ENCODE measurements around the gene FGF1. TPM values are rescaled to one million over a fixed set of nuclear protein-coding genes. Genes with fewer than 3 reads are reported as not detected.

The FGF1 gene
- polyA plus RNA-seq, 3 donors from 2014 or later: not detected

GRCh38 chr5:142576303-142576702, 109.6 kb downstream of the FGF1 start:
- Mint-ChIP-seq H3K4me3 (no peak overlapping the region), H3K36me3 (peaks cover 0 to 8% (median 0%) of the 10 kb centered on the region in 3 donors), H3K27me3 (ENCODE audit: low read depth in 3 of 3) (peaks cover 2 to 5% (median 2%) of the 10 kb centered on the region in 3 donors), H3K9me3 (peaks cover 0 to 5% (median 0%) of the 10 kb centered on the region in 6 donors), H3K27ac (no peak overlapping the region), H3K4me1 (peaks cover 9 to 22% of the 10 kb centered on the region in 2 donors)
- no peak for DNase-seq

DNA sequence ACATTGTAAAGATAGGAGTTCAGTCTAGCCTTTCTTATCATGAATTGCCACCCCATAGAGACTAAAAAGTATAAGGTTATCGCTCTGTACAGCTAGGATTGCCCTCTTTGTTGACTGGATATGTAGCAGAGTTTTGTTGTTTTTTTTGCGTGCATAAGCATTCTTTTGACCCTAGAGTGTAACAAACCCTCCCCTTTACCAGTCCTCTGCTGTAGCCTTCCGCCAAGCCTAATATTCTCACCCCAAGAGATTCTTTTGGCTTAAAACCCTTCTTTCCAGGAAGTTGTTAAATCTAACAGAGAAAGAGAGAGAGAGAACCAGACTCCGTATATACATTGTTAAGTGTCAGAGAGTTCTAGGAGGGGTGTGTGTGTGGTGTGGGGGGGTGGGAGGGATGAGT, 113.9 kb downstream of the FGF1 start:
- no peaks in the 10 kb centered on the region for H3K4me1 Mint-ChIP-seq

GRCh38 chr5:142571371-142571770, 114.5 kb downstream of the FGF1 start:
- Mint-ChIP-seq H3K9me3 (no peaks in the 10 kb centered on the region), H3K36me3 (no peaks in the 10 kb centered on the region), H3K27ac (no peak overlapping the region), H3K4me1 (no peaks in the 10 kb centered on the region), H3K4me3 (no peak overlapping the region), H3K27me3 (ENCODE audit: low read depth in 3 of 3) (peaks cover 0 to 3% (median 2%) of the 10 kb centered on the region in 3 donors)
- no peak for DNase-seq

More for the DNA sequence above, 113.9 kb downstream of the FGF1 start:
- Mint-ChIP-seq H3K4me3 (no peak overlapping the region), H3K36me3 (no peaks in the 10 kb centered on the region), H3K9me3 (no peaks in the 10 kb centered on the region), H3K27ac (no peak overlapping the region), H3K27me3 (ENCODE audit: low read depth in 3 of 3) (peaks cover 0 to 5% (median 5%) of the 10 kb centered on the region in 3 donors)
- DNase-seq: no peak

- no peaks in the 10 kb centered on the region for H3K36me3 Mint-ChIP-seq
- H3K27ac Mint-ChIP-seq: no peak overlapping the region
- DNase-seq: no peak
- no peaks in the 10 kb centered on the region for H3K9me3 Mint-ChIP-seq
- H3K4me3 Mint-ChIP-seq: no peak overlapping the region
- no peaks in the 10 kb centered on the region for H3K4me1 Mint-ChIP-seq
- H3K27me3 Mint-ChIP-seq (ENCODE audit: low read depth in 3 of 3): peaks cover 0 to 3% (median 2%) of the 10 kb centered on the region in 3 donors
Observed at GRCh38 chr5:142569905-142570304, 116.0 kb downstream of the FGF1 start.

DNA sequence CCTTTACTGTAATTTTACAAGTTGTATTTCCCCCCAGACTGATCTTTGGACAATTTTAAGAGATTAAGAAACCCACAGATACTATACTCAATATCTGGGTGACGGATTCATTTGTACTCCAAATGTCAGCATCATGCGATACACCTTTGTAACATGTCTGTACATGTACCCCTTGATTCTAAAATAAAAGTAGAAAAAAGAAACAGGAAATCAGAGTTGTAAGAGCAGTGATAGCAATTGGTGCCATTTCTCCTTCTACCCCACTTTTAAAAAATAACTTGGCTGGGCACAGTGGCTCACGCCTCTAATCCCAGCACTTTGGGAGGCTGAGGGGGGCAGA, 116.9 kb downstream of the FGF1 start:
- Mint-ChIP-seq H3K36me3 (no peaks in the 10 kb centered on the region), H3K9me3 (no peaks in the 10 kb centered on the region)

GRCh38 chr5:142568283-142568995, 117.5 kb downstream of the FGF1 start:
- Mint-ChIP-seq H3K27me3 (ENCODE audit: low read depth in 3 of 3) (peaks cover 0 to 4% (median 2%) of the 10 kb centered on the region in 3 donors), H3K4me1 (no peaks in the 10 kb centered on the region), H3K9me3 (no peaks in the 10 kb centered on the region), H3K36me3 (no peaks in the 10 kb centered on the region), H3K4me3 (no peak overlapping the region), H3K27ac (no peak overlapping the region)
- DNase-seq: no peak

More for the DNA sequence above, 116.9 kb downstream of the FGF1 start:
- Mint-ChIP-seq H3K27ac (no peak overlapping the region), H3K4me3 (no peak overlapping the region), H3K4me1 (no peaks in the 10 kb centered on the region), H3K27me3 (ENCODE audit: low read depth in 3 of 3) (peaks cover 0 to 3% (median 2%) of the 10 kb centered on the region in 3 donors)
- DNase-seq: no peak

DNA sequence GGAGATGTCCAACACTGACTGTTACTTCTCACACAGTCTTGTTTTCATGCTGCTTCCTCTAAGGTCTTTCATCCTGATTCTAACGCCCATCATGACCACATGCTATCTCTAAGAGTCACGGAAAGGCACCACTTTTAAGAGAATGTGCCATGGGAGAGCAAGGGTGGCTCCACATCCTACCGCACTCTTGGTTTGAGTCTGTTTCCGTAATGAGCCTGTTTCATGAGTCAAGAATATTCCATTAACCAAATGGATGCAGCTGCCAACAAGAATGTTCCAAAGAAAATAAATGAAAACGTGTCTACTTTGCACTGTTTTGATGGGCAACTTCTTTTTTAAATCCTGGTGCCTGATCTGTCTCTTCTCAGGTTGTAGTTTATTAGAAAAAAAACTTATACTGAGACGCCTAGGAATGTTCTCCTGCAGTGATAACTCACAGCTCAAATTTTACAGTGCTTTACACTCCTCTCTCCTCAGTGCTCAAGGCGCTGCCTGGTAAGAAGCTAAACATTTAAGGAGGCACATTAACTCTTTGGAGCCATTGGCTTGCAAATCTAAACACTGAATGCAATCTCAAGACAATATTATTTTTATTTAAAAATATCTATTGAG, 124.3 kb downstream of the FGF1 start:
- no peak overlapping the region for H3K4me3 Mint-ChIP-seq
- H3K27me3 Mint-ChIP-seq (ENCODE audit: low read depth in 3 of 3): peaks cover 0 to 4% (median 0%) of the 10 kb centered on the region in 3 donors
- H3K4me1 Mint-ChIP-seq: no peaks in the 10 kb centered on the region
- H3K36me3 Mint-ChIP-seq: no peaks in the 10 kb centered on the region
- no peak for DNase-seq
- H3K27ac Mint-ChIP-seq: no peak overlapping the region
- no peaks in the 10 kb centered on the region for H3K9me3 Mint-ChIP-seq

GRCh38 chr5:142561029-142561428, 124.9 kb downstream of the FGF1 start:
- H3K36me3 Mint-ChIP-seq: no peaks in the 10 kb centered on the region
- H3K4me3 Mint-ChIP-seq: no peak overlapping the region
- DNase-seq: no peak
- H3K27me3 Mint-ChIP-seq (ENCODE audit: low read depth in 3 of 3): peaks cover 0 to 4% (median 0%) of the 10 kb centered on the region in 3 donors
- H3K9me3 Mint-ChIP-seq: no peaks in the 10 kb centered on the region
- no peak overlapping the region for H3K27ac Mint-ChIP-seq
- no peaks in the 10 kb centered on the region for H3K4me1 Mint-ChIP-seq

GRCh38 chr5:142552107-142552506, 133.8 kb downstream of the FGF1 start:
- Mint-ChIP-seq H3K36me3 (no peaks in the 10 kb centered on the region), H3K27ac (no peak overlapping the region), H3K4me3 (no peak overlapping the region), H3K27me3 (ENCODE audit: low read depth in 3 of 3) (peaks cover 3 to 12% (median 7%) of the 10 kb centered on the region in 3 donors), H3K9me3 (no peaks in the 10 kb centered on the region), H3K4me1 (no peaks in the 10 kb centered on the region)
- no peak for DNase-seq

GRCh38 chr5:142551338-142552067, 134.4 kb downstream of the FGF1 start:
- H3K27me3 Mint-ChIP-seq (ENCODE audit: low read depth in 3 of 3): peaks cover 3 to 12% (median 7%) of the 10 kb centered on the region in 3 donors
- H3K9me3 Mint-ChIP-seq: no peaks in the 10 kb centered on the region
- H3K4me3 Mint-ChIP-seq: no peak overlapping the region
- H3K36me3 Mint-ChIP-seq: no peaks in the 10 kb centered on the region
- no peaks in the 10 kb centered on the region for H3K4me1 Mint-ChIP-seq
- no peak for DNase-seq
- H3K27ac Mint-ChIP-seq: no peak overlapping the region

- H3K27ac Mint-ChIP-seq: no peak overlapping the region
- H3K9me3 Mint-ChIP-seq: no peaks in the 10 kb centered on the region
- no peaks in the 10 kb centered on the region for H3K4me1 Mint-ChIP-seq
- DNase-seq: no peak
- peaks cover 3 to 12% (median 7%) of the 10 kb centered on the region in 3 donors for H3K27me3 Mint-ChIP-seq (ENCODE audit: low read depth in 3 of 3)
- no peaks in the 10 kb centered on the region for H3K36me3 Mint-ChIP-seq
- no peak overlapping the region for H3K4me3 Mint-ChIP-seq
Observed at GRCh38 chr5:142550471-142550870, 135.4 kb downstream of the FGF1 start.

- no peak overlapping the region for H3K4me3 Mint-ChIP-seq
- H3K27me3 Mint-ChIP-seq (ENCODE audit: low read depth in 3 of 3): peaks cover 3 to 12% (median 7%) of the 10 kb centered on the region in 3 donors
- H3K4me1 Mint-ChIP-seq: no peaks in the 10 kb centered on the region
- no peak for DNase-seq
- no peaks in the 10 kb centered on the region for H3K9me3 Mint-ChIP-seq
- no peaks in the 10 kb centered on the region for H3K36me3 Mint-ChIP-seq
- H3K27ac Mint-ChIP-seq: no peak overlapping the region
Observed at GRCh38 chr5:142549834-142550233, 136.1 kb downstream of the FGF1 start.

DNA sequence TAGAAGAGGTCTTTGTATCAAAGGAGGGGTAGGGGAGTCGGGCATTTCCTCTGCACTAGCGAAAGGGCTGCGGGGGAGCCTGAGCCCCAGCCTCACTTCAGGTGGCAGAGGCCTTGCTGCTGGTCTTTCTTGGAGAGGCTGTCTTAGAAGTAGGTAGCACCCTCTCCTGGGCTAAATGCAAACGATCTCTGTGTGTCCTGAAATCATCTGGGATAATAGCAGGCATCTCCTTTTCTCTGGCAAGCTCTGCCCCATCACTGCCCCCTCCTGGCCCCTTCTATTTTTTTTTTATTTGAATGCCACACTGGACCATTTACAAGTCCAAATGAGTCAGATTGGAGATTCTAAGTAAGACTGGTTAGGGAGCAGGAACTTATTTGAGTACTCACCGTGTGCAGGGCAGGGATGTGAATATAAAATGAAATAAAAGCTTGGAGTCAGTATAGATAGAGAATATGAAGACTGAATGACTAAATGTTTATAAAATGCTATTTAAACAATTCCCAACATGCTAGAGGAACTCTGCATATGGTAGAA, 137.1 kb downstream of the FGF1 start:
- DNase-seq: peak; percentile 9 to 32 (median 21)
- H3K36me3 Mint-ChIP-seq: no peaks in the 10 kb centered on the region
- H3K4me3 Mint-ChIP-seq: no peak overlapping the region
- peaks cover 3 to 15% (median 7%) of the 10 kb centered on the region in 3 donors for H3K27me3 Mint-ChIP-seq (ENCODE audit: low read depth in 3 of 3)
- no peak overlapping the region for H3K27ac Mint-ChIP-seq
- H3K4me1 Mint-ChIP-seq: no peaks in the 10 kb centered on the region
- H3K9me3 Mint-ChIP-seq: no peaks in the 10 kb centered on the region

All from immature natural killer cell (primary cell).